H9 (cell line): Measurements from ENCODE around the gene POLD1. TPM values are rescaled to one million over a fixed set of nuclear protein-coding genes. Genes with fewer than 3 reads are reported as not detected.

Source experiments
- DNase-seq: peaks from one replicate; pipeline ENCODE4 v3.0.0-alpha.2; 2017
- H2AFZ ChIP-seq: one replicate; pipeline ENCODE4 v1.6.1; 2013; ENCODE audit warnings: mild to moderate bottlenecking, low read length, control low read depth, moderate library complexity
- H2AK5ac ChIP-seq: 2 replicates; pipeline ENCODE4 v1.6.1; 2013; ENCODE audit warnings: low read length, control low read depth, mixed read lengths; ENCODE audit not compliant: insufficient read length
- H2BK120ac ChIP-seq: one replicate; pipeline ENCODE4 v1.6.1; 2013; ENCODE audit warnings: low read depth, mild to moderate bottlenecking, low read length, control low read depth, inconsistent platforms; ENCODE audit not compliant: poor library complexity, severe bottlenecking
- H2BK12ac ChIP-seq: 2 replicates; pipeline ENCODE4 v1.6.1; 2013; ENCODE audit warnings: low read length, control low read depth, mixed read lengths, low read depth; ENCODE audit not compliant: insufficient read length
- H2BK15ac ChIP-seq: 2 replicates; pipeline ENCODE4 v1.6.1; 2013; ENCODE audit warnings: low read depth, low read length, control low read depth
- H2BK20ac ChIP-seq: one replicate; pipeline ENCODE4 v1.6.1; 2013; ENCODE audit warnings: low read depth, mild to moderate bottlenecking, low read length, control low read depth, inconsistent platforms; ENCODE audit not compliant: poor library complexity, severe bottlenecking
- H2BK5ac ChIP-seq: 2 replicates; pipeline ENCODE4 v1.6.1; 2013; ENCODE audit warnings: low read length, control low read depth, mixed read lengths; ENCODE audit not compliant: insufficient read length
- H3K14ac ChIP-seq: 2 replicates; pipeline ENCODE4 v1.6.1; 2013; ENCODE audit warnings: low read length, control low read depth; ENCODE audit not compliant: insufficient read depth
- H3K18ac ChIP-seq: 2 replicates; pipeline ENCODE4 v1.6.1; 2013; ENCODE audit warnings: low read depth, mild to moderate bottlenecking, mixed read lengths, low read length, control low read depth; ENCODE audit not compliant: insufficient read length
- H3K23ac ChIP-seq: 2 replicates; pipeline ENCODE4 v1.6.1; 2013; ENCODE audit warnings: low read length, control low read depth, mixed read lengths, low read depth; ENCODE audit not compliant: insufficient read length
- H3K23me2 ChIP-seq: 2 replicates; pipeline ENCODE4 v1.6.1; 2013; ENCODE audit warnings: low read depth, mild to moderate bottlenecking, mixed read lengths, low read length, control low read depth; ENCODE audit not compliant: insufficient read length, poor library complexity, severe bottlenecking
- H3K27ac ChIP-seq: 2 replicates; pipeline ENCODE4 v1.5.1; 2013; ENCODE audit warnings: low read length, control low read depth, mixed read lengths, low read depth; ENCODE audit not compliant: insufficient read length
- H3K27me3 ChIP-seq: 2 replicates; pipeline ENCODE4 v1.6.1; 2013; ENCODE audit warnings: low read length, control low read depth, inconsistent platforms; ENCODE audit not compliant: insufficient read depth
- H3K4ac ChIP-seq: 2 replicates; pipeline ENCODE4 v1.6.1; 2013; ENCODE audit warnings: low read depth, mild to moderate bottlenecking, control low read depth, inconsistent platforms, low read length, moderate library complexity
- H3K4me1 ChIP-seq: 2 replicates; pipeline ENCODE4 v1.6.1; 2013; ENCODE audit warnings: low read length, control low read depth, inconsistent platforms; ENCODE audit not compliant: insufficient read depth
- H3K4me2 ChIP-seq: 2 replicates; pipeline ENCODE4 v1.6.1; 2013; ENCODE audit warnings: low read length, control low read depth, mixed read lengths; ENCODE audit not compliant: insufficient read length, insufficient read depth
- H3K56ac ChIP-seq: 2 replicates; pipeline ENCODE4 v1.6.1; 2013; ENCODE audit warnings: low read depth, mild to moderate bottlenecking, mixed read lengths, low read length, control low read depth; ENCODE audit not compliant: insufficient read length
- H3K79me1 ChIP-seq: 2 replicates; pipeline ENCODE4 v1.6.1; 2013; ENCODE audit warnings: low read depth, mild to moderate bottlenecking, moderate library complexity, low read length, control low read depth, inconsistent platforms; ENCODE audit not compliant: insufficient read depth, poor library complexity, severe bottlenecking
- H3K79me2 ChIP-seq: 2 replicates; pipeline ENCODE4 v1.6.1; 2013; ENCODE audit warnings: low read length, control low read depth, inconsistent platforms; ENCODE audit not compliant: insufficient read depth
- H3K9ac ChIP-seq: 2 replicates; pipeline ENCODE4 v1.6.1; 2013; ENCODE audit warnings: low read length, control low read depth, mixed read lengths; ENCODE audit not compliant: insufficient read length; ENCODE audit errors: extremely low read depth
- H3K9me3 ChIP-seq: one replicate; pipeline ENCODE4 v1.6.1; 2013; ENCODE audit warnings: low read depth, low read length, inconsistent platforms; ENCODE audit not compliant: control insufficient read depth
- H3T11ph ChIP-seq: one replicate; pipeline ENCODE4 v1.6.1; 2013; ENCODE audit warnings: mild to moderate bottlenecking, low read length, control low read depth, inconsistent platforms
- H4K20me1 ChIP-seq: one replicate; pipeline ENCODE4 v1.6.1; 2013; ENCODE audit not compliant: control insufficient read depth, insufficient read length, insufficient read depth
- H4K5ac ChIP-seq: 2 replicates; pipeline ENCODE4 v1.6.1; 2013; ENCODE audit warnings: low read depth, mild to moderate bottlenecking, mixed read lengths, low read length, control low read depth; ENCODE audit not compliant: insufficient read length
- H4K8ac ChIP-seq: replicated peaks from 2 replicates; pipeline ENCODE4 v1.6.1; 2013; ENCODE audit warnings: low read length, control low read depth, mixed read lengths, low read depth; ENCODE audit not compliant: insufficient read length
- H4K91ac ChIP-seq: 2 replicates; pipeline ENCODE4 v1.6.1; 2013; ENCODE audit warnings: low read depth, mild to moderate bottlenecking, moderate library complexity, mixed read lengths, low read length, control low read depth; ENCODE audit not compliant: insufficient read length
- H3K27ac Mint-ChIP-seq, 3 experiments: 2 replicates in 2 of 3; 3 replicates in 1 of 3; pipeline ENCODE4 v1.8.0; 2020 to 2021; ENCODE audit warnings: mixed read lengths in 3 of 3, mild to moderate bottlenecking in 1 of 3, moderate library complexity in 1 of 3
- H3K27me3 Mint-ChIP-seq: 2 replicates; pipeline ENCODE4 v1.8.0; 2021; ENCODE audit warnings: low read depth, mild to moderate bottlenecking, moderate library complexity, mixed read lengths
- H3K36me3 Mint-ChIP-seq, 3 experiments: 2 replicates in 2 of 3; 3 replicates in 1 of 3; pipeline ENCODE4 v1.8.0; 2020 to 2021; ENCODE audit warnings: low read depth in 3 of 3, mixed read lengths in 3 of 3; ENCODE audit not compliant: insufficient read depth in 1 of 3
- H3K4me1 Mint-ChIP-seq, 2 experiments: 2 replicates each; pipeline ENCODE4 v1.8.0; 2020; ENCODE audit warnings: mixed read lengths in 2 of 2
- H3K4me3 Mint-ChIP-seq, 2 experiments: 2 replicates in 1 of 2; 3 replicates in 1 of 2; pipeline ENCODE4 v1.8.0; 2020 to 2021; ENCODE audit warnings: mild to moderate bottlenecking in 2 of 2, mixed read lengths in 2 of 2, moderate library complexity in 1 of 2
- H3K9me3 Mint-ChIP-seq, 2 experiments: 2 replicates in 1 of 2; 3 replicates in 1 of 2; pipeline ENCODE4 v1.8.0; 2020; ENCODE audit warnings: mild to moderate bottlenecking in 2 of 2, mixed read lengths in 2 of 2, moderate library complexity in 1 of 2
- CTCF ChIP-seq: fragments of 200-600 bp; sonication (generic); conservative IDR thresholded peaks from 3 replicates; pipeline ENCODE4 v1.8.0; 2021; ENCODE audit warnings: antibody characterized with exemption, mild to moderate bottlenecking
- WGBS: extraction: QIAGEN DNeasy Blood & Tissue Kit; methylation state at CpG from one replicate; pipeline ENCODE4 v1.1.7; 2013; ENCODE audit warnings: missing lambda C conversion rate, low lambda C conversion rate, mixed read lengths; ENCODE audit not compliant: insufficient read length; ENCODE audit errors: extremely low coverage; 5-methylcytosine and 5-hydroxymethylcytosine counted together
- total RNA-seq: library from RNA; stranded (reverse); gene quantifications from 2 replicates; pipeline ENCODE4 v1.2.1, GENCODE V29; 2021

Gene POLD1
- total RNA-seq, 1 experiment from 2014 or later, result 165 TPM

- Histone ChIP-seq H2BK12ac (no peak overlapping the region), H3T11ph (no peak overlapping the region), H4K20me1 (no peaks in the 10 kb centered on the region), H3K56ac (no peak overlapping the region), H3K9ac (no peak overlapping the region), H2AK5ac (no peak overlapping the region), H3K79me1 (peaks cover 2% of the 10 kb centered on the region), H2BK20ac (no peak overlapping the region), H4K5ac (no peak overlapping the region), H3K27ac (no peak overlapping the region), H3K14ac (no peak overlapping the region), H4K91ac (no peak overlapping the region), H2BK120ac (no peak overlapping the region), H3K18ac (no peak overlapping the region), H3K4ac (no peak overlapping the region), H3K79me2 (peaks cover 7% of the 10 kb centered on the region; the same call in 1 of the 2 replicates), H3K9me3 (no peaks in the 10 kb centered on the region), H3K23ac (no peak overlapping the region), H2BK5ac (no peak overlapping the region), H3K23me2 (peaks cover 14% of the 10 kb centered on the region), H2AFZ (no peak overlapping the region), H4K8ac (no peak overlapping the region), H3K4me1 (no peaks in the 10 kb centered on the region), H2BK15ac (no peak overlapping the region), H3K27me3 (no peaks in the 10 kb centered on the region), H3K4me2 (no peak overlapping the region)
- DNase-seq, result no peak
- H3K36me3 Mint-ChIP-seq, result peaks cover 32 to 52% (median 47%) of the 10 kb centered on the region in 3 experiments; a peak in 6 of 7 replicates
- no peak for TF ChIP-seq CTCF
- no peaks in the 10 kb centered on the region; the same call in 1 of the 2 replicates for H3K27me3 Mint-ChIP-seq
- no peak overlapping the region for H3K27ac Mint-ChIP-seq
- peaks cover 15 to 26% of the 10 kb centered on the region in 2 experiments for H3K4me1 Mint-ChIP-seq
- no peak overlapping the region for H3K4me3 Mint-ChIP-seq
- WGBS, result no CpG with 5 or more reads among the region's 8 CpGs
- peaks cover 0 to 4% of the 10 kb centered on the region in 2 experiments; a peak in 2 of 5 replicates for H3K9me3 Mint-ChIP-seq
Measured at GRCh38 chr19:50380751-50381151, 3.4 kb upstream of the POLD1 start.
